GM18909 (cell line): Measurements from ENCODE around the gene MAP3K13.
A peak's percentile ranks its signal among the peaks of the same experiment; 100 is the strongest.

Experiments used
- ATAC-seq: cut with Tn5 transposase; IDR thresholded peaks from one replicate; pipeline ENCODE4 v1.9.1; 2021; ENCODE audit warnings: mild to moderate bottlenecking; ENCODE audit not compliant: unreplicated experiment, poor library complexity

Gene MAP3K13, protein sequence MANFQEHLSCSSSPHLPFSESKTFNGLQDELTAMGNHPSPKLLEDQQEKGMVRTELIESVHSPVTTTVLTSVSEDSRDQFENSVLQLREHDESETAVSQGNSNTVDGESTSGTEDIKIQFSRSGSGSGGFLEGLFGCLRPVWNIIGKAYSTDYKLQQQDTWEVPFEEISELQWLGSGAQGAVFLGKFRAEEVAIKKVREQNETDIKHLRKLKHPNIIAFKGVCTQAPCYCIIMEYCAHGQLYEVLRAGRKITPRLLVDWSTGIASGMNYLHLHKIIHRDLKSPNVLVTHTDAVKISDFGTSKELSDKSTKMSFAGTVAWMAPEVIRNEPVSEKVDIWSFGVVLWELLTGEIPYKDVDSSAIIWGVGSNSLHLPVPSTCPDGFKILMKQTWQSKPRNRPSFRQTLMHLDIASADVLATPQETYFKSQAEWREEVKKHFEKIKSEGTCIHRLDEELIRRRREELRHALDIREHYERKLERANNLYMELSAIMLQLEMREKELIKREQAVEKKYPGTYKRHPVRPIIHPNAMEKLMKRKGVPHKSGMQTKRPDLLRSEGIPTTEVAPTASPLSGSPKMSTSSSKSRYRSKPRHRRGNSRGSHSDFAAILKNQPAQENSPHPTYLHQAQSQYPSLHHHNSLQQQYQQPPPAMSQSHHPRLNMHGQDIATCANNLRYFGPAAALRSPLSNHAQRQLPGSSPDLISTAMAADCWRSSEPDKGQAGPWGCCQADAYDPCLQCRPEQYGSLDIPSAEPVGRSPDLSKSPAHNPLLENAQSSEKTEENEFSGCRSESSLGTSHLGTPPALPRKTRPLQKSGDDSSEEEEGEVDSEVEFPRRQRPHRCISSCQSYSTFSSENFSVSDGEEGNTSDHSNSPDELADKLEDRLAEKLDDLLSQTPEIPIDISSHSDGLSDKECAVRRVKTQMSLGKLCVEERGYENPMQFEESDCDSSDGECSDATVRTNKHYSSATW

DNA sequence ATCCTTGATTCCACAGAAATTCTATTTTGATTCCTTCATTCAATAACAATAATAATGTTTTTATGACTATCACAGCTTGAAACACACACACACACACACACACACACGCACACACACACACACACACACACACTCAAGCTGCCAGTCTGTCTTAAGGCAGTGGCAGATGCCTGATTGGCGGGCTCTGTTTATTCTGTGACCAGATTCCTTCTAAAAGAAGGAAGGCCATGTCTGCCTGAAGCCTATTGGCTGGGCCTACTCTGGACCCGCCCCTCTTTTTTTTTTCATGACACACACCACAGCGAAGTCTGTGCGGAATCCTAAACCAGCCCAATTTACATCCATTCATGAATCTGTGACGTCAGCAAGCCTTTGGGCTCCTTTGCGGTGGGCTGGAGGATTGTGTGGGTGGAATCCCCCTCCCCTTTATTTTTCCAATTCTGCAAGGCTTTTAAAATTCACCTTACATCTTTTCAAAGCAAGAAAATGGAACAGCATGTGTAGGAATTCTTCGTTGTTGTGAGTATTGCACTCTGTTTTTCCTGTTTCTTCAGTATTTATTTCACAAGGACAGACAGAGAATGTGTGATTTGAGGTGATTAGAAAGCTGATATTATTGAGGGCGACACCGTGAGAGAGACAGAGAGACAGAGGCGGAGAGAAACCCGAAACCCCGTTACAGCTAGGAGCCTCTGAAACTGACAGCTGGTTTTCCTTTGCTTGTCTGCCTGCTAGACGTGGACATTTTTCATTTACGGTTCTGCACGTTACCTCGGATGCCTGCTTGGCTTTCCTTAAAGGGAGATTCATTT lies at the start of gene MAP3K13:
Gene MAP3K13 (plus strand): TSS at position 287 of the 812 bp plus-strand sequence. CDS start 65,446 bp downstream, outside the sequence.
- ATAC-seq = peak; percentile 97

DNA sequence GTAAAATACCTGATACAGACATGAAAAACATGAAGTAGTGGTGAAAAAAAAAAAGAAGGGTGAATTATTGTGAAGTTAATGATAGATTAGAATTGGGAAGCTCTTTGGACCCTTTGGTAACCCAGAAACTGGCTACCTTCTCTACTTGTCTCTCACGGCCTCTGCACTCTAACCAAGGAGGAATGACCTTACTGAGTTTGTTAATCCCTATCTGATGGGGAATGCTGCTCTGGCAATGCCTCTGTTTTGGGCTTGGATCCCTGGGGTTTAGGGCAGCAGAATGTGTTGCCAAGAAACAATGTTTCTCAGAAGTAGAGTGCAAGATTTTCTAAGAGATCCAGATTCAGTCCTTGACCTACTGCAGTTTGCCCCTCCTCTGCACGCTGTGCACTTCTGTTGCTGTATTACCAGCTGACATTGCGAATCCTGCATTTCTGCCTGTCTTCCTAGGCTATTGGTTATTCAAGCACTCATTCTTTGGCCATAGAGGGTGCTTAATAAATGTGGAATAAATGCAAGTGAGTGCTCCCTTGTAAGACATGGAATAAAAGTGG lies 49.2 kb upstream of the MAP3K13 start:
- no peak for ATAC-seq

DNA sequence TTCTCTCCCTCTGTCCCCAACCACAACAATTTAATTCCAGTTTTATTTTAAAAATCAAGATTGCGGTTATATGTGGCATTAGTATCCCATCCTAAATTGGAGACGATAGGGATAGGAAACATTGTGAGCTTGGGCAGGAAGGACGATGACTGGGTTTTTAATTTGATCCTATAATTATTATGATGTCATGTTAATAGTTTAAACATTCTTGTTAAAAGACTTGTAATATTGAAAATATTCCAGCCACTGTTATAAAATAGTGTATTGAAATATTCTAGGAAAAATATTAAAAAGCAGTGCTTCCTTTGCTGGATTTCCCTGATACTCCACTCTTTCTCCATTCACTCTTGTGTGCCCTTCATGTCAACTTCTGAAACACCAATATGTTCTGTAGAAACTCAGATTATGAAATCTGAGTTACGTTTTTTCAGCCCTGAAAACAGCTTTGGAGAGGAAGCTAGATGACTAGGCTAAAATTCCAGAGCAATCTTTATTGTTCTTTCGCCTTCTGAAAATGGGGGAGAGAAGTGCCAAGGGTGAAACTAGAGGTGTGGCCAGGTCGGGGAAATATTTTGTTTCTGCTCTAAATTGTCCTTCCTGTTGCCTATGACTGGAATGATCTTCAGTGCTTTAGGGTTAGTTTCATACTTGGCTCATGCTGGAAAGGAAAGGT lies 46.1 kb upstream of the MAP3K13 start:
- no peak for ATAC-seq

DNA sequence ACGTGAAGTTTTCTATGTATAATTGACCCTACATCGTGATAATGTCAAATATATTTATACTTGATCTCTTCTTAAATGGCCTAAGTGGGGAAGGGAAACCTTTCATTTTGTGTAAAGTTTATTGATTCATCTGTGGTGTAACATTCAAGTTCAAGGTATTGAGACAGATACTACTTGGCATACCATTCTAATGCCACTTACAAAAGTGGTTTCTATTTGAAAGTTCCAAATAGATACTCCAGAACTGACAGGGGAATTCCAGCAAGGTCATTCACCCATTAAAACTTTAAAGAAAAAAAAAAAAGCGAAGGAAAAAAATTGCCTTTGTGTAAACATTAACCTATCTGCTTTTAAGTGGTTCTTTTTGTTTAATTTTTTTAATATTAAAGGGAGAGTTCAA lies 45.3 kb upstream of the MAP3K13 start:
- ATAC-seq = no peak

DNA sequence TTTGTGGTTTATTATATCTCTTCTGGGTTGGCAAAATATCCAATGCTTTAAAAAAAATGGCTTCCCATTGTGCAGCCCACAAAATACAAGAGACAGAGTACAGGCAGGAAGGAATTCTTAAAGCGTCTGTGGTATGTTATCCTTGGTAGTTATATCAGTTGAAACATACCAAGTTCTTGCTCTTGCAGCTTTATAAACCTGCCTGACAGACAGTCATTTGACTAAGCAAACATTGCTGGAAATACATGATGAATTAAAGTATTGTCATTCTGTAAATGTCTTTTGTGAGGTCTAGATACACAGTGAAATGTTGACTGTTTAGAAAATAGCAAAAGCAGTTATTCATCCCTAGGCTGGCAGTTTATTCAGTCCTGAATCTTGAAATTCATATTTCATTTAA lies 44.8 kb upstream of the MAP3K13 start:
- no peak for ATAC-seq

DNA sequence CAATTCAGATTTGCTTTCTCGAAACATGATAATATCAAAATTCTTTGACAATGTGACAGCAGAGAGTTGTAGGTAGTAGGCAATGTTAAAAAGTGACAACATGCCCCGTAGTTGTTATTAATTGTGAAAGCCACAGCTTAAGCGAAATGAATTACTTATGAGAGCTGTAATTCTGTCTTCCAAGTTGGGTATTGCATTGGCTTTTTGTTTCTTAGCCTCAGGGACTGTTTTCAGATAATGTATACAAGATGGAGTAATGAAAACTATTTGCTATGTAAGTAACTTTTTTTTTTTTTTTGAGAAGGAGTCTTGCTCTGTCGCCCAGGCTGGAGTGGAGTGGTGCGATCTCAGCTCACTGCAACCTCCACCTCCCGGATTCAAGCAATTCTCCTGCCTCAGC lies 43.1 kb upstream of the MAP3K13 start:
- no peak for ATAC-seq

DNA sequence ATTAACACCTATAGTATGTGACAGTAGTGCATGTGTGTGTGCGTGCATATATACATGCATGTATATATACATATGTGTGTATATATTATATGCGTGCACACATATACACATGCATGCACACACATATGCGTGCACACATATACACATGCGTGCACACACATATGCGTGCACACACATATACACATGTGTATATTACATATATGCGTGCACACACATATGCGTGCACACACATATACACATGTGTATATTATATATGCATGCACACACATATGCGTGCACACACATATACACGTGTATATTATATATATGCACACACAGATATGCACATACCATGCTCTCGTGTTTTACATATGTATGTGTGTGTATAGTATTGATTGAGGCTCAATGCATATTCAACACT lies 42.0 kb upstream of the MAP3K13 start:
- ATAC-seq = no peak

DNA sequence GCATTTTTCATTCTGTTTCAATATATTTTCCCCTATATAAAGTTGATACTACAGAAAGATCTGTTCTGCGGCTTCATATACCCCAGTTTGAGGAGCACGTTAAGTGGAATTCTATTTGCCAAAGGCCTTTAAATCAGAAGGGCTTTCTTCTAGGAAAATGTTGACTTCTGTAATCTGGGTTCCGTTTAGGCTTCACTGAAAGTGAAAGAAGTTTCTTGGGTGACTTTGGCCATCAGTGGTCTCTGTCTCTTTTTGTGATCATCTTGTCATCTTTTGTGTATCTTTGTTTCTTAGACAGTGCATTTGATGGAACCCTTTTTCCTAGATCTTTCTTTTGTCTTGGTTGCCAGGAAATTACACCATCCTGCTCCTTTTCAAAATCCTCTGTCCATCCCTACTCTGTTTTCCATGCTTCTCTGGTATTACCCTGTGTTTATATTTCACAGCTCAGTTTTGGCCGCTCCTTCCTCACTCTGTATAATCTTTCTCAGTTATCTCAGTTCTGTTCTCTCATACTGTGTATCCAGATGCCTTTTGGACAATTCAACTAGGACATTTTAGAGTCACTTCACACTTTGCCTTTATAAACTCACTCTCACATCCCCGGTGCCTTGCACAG lies 40.7 kb upstream of the MAP3K13 start:
- ATAC-seq = no peak

DNA sequence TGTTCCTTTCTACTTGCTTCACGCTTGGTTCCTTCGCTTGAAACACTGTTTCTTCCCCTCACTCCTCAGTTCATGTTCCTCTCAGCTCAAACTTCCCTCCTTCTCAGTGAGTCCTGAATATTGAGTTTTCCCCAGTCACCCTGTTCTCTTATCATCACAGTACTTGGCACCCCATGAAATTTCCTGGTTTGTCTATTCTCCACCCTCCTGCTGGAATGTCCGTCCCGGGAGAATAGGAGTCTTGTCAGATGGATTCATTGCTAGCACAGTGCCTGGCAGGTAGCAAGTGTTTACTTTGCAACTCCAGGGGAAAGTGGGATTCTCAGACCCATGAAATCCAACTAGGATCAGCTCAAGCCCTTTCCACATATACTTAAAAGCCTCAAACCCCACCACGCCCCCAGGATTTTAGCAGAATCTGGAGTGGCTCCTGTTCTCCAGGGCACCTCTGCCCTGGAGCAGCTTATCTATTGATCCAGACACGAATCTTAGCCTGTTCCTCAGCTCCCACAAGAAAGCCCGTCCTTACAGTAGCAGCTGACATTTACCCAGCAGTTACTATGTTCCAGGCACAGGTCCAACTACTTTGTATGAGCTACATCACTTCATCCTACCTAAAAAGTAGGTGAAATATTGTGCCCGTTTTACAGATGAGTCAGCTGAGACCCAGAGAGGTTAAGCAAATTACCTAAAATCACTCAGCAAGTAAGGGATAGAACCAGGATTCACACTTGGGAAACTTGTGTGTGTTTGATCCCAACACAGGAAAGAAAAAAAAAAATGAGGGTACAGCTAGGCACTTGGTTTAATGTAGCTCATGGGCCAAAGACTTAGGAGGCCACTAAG lies 36.8 kb upstream of the MAP3K13 start:
- no peak for ATAC-seq

DNA sequence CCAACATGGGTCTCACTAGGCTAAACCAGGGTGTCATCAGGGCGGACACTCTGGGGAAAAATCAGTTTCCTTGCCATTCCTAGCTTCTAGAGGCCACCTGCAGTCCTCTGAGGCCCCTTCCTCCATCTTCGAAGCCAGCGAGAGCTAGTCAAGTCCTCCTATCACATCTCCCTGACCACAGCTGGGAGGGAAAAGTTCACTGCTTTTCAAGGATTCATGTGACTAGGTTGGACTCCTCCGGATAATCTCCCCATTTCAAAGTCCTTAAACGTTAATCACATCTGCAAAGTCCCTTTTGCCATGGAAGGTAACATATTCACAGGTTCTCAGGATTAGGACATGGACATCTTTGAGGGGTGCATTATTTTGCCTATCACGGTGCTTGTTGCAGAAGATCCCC lies 35.9 kb upstream of the MAP3K13 start:
- ATAC-seq = no peak

DNA sequence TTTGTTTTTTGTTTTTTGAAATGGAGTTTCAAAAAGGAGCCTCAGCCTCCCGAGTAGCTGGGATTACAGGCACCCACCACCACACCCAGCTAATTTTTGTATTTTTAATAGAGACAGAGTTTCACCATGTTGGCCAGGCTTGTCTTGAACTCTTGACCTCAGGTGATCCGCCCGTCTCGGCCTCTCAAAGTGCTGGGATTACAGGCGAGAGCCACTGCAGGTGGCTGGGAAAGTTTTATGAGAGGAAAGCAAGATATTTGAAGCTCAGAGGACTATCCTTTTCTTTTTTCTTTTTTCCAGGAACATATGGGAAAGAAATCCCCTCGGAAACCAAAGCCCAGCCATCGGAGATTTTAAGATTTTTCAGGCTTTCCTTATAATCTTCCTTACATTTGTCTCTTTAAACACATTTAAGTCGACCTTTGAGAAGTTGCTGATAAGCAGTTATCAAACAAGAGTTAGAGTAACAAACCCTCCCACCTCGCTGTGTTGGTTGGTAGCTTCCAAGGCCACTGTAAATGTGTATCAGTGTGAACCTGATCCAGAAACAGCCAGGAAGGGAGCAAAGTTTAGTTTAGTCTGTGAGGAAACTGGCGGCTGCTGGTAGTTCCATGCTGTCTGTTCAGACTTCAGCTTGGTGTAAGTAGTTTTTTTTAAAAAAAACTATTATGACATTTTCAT lies 34.5 kb upstream of the MAP3K13 start:
- no peak for ATAC-seq

DNA sequence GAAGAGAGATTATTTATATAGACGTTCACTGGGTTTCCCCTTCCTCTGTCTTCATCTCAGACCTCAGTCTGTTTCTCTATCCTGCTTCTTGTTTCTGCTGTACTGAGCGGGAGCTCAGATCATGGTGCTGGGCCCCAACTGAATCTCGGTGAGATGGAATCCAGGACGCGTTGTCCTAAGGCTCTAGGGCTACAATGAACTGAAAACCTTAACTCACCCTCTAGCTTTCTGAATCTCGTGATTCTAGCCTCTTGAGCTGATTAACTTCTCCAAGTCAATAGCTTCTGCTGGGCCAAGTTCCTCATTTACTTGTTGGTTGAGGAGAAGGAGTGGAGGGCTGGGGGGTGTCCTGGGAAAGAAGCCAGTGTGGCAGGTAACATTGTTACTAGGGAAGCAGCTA lies 32.7 kb upstream of the MAP3K13 start:
- ATAC-seq = no peak

DNA sequence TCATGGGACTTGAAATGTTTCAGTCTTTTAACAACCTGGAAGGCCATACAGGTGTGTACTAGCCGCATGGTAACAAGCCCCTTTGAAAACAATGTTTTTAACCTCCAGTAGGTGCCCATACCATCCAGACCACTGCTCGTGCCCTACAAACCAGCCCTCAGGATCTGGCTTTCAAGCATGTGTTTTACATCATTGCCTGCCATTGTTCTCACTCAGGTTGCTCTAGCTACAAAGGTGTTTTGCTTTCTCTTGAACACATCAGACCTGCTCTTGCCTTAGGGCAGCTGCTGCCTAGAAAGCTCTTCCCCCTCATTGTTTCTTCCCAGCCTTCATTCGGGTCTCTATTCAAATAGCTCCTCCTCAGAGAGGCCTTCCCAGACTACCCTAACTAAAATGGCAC lies 32.3 kb upstream of the MAP3K13 start:
- no peak for ATAC-seq

DNA sequence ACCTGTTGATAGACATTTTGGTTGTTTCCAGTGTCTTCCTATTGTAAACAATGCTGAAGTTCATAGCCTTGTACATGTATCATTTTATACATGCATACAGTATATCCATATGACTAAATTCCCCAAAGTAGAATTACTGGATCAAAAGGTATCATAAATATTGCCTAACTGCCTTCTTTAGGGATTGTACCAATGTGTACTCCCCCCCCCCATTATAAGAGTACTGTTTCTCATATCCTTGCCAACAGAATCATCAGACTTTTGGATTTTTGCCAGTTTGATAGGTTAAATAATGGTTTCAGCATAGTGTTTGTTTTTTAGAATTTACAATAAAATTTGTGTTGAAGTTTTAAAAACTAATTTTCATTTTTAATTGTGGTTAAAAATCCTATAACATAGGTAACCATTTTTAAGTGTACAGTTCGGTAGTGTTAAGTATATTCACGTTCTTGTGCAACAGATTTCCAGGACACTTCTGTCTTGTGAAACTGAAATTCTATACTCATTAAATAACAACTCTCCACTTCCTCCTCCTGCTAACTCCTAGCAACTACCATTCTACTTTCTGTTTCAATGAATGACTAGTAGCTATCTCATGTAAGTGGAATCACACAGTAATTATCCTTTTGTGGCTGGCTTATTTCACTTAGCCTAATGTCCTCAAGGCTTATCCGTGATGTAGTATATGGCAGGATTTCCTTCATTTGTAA lies 30.8 kb upstream of the MAP3K13 start:
- ATAC-seq = peak; percentile 99

DNA sequence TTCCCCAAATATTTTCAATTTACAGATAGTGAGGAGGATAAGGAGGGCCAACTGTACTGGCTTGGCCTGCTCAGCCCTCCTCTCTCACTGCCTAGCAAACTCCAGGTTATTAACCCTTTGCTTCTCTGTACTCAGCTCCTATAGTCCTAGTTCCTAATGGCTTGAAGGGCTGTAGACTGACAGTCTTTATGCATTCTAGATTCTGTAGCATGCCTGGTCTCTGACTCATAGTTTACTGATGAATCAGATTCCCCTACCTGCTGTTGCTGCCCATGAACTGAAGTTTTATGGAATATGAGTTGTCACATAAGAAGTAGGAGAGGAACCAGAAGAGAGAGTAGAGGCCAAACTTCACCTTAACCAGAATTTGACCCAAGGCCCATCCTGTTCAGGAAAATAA lies 27.1 kb upstream of the MAP3K13 start:
- ATAC-seq = no peak

DNA sequence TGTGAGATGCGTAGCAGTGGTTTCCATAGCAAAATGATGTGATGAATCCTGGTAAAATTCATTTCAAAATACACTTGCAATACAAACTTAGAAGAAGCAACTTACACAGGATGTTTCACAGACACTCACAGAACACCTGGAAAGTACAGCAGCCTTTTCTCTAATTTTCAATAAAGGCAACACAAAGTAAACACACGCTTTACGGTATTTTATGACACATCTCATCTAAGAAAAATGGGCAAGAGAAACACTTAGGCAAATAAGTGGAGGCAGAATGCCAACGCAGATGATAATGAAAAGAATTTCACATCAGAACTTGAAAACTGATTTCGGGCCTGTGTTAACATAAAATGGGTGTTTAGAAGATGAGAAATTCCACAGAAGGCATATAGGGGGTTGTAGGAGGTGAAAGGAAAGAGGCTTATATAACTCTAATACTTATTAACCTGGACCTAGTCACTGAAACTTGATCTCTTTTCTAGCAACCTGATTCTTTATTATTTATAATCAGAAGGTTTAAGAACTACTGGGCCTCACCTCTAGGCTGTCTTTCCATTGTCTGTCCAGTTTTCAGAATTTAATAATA lies 25.6 kb upstream of the MAP3K13 start:
- ATAC-seq = no peak

DNA sequence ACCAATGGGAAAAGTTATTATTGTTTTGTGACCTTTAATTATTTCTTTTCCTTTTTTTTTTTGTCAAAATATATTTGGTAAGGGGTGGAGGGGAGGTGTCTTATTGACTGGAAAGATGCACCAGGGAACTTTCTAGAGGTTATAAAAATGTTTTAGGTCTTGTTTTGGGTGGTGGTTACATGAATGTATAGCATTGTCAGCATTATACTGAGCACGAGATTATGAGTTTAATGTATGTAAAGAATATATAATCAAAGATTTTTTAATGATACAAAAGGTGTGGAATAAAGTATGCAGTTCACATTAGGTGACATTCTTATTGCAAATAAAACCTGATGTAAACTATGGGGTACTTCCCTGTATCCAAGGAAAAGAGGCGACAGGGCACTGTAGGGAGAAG lies 23.0 kb upstream of the MAP3K13 start:
- ATAC-seq = no peak
